GM10266 (cell line): Measurements from ENCODE around the gene EPB41L2.

ENCODE experiments used
- DNase-seq: peaks from one replicate; pipeline ENCODE4 v3.0.0; 2012; ENCODE audit errors: extremely low spot score
- CTCF ChIP-seq: IDR thresholded peaks from 2 replicates; pipeline ENCODE4 v1.5.1; 2012; ENCODE audit warnings: mild to moderate bottlenecking, low read depth; ENCODE audit not compliant: control insufficient read depth, insufficient read depth; ENCODE audit errors: missing control alignments

The EPB41L2 gene

GRCh38 chr6:130969791-130970491 is 93.1 kb downstream of the EPB41L2 start:
- DNase-seq, result no peak
- TF ChIP-seq CTCF, result no peak

- TF ChIP-seq CTCF, result no peak
- DNase-seq, result no peak
Measured at GRCh38 chr6:130969166-130969565, 93.9 kb downstream of the EPB41L2 start.

- DNase-seq, result no peak
Measured at GRCh38 chr6:130968476-130968875, 94.6 kb downstream of the EPB41L2 start.

GRCh38 chr6:130967502-130968445 is 95.3 kb downstream of the EPB41L2 start:
- no peak for DNase-seq
- TF ChIP-seq CTCF, result no peak

More at GRCh38 chr6:130968476-130968875, 94.6 kb downstream of the EPB41L2 start:
- TF ChIP-seq CTCF, result no peak

GRCh38 chr6:130966344-130966980 is 96.6 kb downstream of the EPB41L2 start:
- TF ChIP-seq CTCF, result no peak

GRCh38 chr6:130965656-130966055 is 97.4 kb downstream of the EPB41L2 start:
- no peak for DNase-seq
- no peak for TF ChIP-seq CTCF

More at GRCh38 chr6:130966344-130966980, 96.6 kb downstream of the EPB41L2 start:
- no peak for DNase-seq
